ENCODE results near the gene KLHL2.

KLHL2 gene

DNA sequence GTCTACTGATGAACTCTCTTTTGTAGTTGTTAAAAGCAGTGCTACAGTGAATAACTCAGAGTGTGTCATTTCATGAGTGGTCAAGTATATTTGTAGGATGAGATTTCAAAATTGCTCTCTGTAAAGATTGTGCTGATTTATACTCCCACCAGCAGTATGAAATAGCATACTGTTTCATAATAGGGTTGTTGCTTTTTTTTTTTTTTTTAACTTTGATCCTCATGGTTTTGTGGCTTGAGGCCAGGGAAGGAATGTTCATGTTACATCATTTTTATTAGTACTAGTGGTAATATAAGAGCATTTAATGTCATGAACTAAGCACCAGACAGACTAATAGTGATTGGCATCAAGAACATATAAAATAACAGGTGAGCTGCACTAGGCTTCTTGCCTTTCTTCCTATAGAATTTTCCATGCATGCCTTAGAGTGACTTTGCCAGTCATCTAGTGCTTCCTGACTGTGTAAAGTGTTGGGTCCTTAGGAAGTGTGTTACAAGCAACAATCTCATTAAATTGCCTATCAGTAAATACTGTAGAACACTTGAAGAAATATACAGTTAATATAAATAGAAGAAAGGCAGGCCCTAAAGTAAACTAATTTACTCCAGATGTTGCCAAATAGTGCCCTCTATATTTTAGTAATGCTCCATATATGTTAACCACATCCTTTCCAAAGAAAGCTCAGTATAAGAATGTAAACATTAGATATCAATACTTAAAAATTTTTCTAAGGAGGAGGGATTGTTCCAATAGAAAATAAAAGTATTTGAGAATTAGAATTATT, 81.5 kb downstream of the KLHL2 start:
- no peak for DNase-seq (ENCODE audit: low read depth)

DNA sequence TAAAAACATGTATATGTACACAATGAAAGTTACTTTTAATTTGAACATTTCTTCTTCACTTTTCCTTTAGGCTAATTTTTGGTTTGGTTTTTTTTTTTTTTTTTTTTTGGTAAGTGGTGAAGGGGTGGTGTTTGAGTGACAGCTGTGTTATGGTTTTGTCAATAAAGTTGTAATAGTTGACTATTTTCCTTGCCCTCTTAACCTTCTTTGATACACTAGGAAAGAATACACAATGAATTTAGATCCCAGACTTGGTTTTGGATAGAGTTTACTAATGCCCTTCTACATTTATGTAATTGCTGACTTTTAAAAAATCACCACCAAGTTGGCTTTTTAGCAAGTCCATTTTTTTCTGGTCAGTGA, 82.0 kb downstream of the KLHL2 start:
- no peak for DNase-seq (ENCODE audit: low read depth)

DNA sequence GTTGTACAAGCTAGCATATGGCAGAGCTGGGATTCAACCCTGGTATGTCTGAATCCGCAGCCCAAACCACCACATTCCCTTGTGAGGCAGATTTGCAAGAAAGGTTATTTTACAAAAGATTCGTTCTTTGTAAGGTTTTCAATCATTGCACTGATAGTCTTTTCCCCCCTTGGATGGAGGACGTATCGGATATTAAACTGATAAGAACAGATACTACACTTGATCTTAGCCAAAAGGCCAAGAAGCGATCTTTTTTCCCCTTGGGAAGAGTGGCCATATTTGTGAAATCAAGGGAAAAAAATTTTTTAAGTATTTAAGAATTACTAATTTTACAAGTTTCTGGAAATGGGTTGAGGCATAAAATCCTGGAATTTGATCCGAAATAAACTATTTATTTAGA, 85.7 kb downstream of the KLHL2 start:
- DNase-seq (ENCODE audit: low read depth), result no peak

DNA sequence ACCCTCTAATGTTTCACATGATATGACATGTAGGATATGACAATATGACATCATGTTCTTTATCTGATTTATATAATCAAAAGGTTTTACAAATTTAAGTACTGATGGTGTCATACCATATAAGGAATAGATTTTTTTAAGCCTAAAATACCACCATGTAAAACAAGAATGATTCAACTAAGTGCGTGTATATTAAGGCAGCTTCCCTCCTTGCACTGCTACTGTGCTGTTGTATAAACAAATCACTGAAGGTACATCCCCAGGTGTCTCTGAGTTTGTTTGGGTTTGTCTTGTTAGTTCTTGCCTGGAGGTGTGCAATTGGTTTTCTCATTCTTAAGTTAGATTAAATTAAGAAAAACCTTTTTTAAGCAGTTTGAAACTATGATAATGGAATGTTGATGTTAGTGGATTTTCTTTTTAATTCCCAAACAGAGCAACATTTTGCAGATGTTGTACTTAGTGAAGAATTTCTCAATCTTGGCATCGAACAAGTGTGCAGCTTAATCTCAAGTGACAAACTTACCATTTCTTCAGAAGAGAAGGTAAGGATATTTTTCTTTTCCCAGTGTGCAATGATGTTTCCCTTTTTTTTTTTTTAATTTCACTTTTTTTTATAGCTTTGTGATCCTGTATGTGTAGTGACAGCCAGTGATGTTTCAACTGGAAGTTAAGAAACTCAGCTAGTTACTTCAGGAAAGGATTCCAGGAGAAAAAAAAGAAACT, 86.7 kb downstream of the KLHL2 start:
- DNase-seq (ENCODE audit: low read depth), result no peak

DNA sequence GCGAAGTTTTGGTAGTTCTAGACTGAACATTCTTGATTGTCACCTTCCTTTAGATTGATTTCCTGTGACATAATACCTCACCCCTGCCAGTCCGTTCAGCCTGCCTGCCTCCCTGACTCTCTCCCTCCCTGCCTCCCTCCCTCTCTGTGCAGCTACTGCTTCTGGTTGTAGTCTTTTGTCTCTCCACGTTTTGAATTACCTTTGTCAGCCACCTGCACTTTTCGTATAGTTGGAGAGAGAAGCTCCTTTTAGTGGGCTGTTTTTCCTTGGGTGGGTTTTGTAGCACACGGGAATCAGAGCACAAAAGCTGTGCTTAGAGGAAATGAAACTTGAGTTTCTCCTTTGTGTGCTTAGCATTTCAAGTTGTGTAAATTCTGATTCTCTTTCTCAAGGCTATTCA, 87.5 kb downstream of the KLHL2 start:
- no peak for DNase-seq (ENCODE audit: low read depth)

DNA sequence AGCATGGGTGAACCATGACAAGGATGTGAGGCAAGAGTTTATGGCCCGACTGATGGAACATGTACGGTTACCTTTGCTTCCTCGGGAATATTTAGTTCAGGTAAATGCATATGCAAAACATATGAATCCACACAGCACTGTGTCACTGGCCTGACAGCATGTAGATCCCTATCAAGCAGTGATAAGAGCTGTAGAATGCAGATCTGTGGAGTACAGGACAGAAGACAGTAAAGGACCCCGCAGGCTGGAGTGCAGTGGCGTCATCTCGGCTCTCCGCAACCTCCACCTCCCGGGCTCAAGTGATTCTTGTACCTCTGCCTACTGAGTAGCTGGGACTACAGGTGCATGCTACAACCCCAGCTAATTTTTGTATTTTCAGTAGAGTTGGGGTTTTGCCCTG, 90.3 kb downstream of the KLHL2 start:
- no peak for DNase-seq (ENCODE audit: low read depth)

DNA sequence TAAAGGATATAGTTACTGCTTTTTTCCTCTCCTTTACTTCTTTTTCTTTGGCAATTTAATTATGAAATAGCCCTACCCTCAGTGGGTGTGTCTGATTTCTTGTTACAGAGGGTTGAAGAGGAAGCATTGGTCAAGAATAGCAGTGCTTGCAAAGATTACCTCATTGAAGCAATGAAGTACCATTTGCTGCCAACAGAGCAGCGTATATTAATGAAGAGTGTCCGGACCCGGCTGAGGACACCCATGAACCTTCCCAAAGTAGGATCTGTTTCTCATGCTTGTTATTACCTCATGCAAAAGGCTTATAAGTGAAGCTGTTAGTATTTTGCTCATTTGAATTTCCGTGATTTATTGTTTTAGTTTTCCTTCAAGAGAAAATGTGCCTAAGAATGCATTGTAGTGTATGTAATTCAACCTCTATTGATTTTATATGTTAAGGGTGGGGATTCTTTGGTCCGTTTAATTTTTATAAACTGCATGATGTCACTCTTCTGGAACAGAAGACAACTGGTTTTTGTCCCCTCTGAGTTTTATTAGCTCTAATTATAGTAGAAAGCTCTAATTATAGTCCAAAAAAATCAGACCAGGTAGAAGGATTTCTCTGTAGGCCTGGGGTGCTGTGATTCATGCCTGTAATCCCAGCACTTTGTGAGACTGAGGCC, 92.2 kb downstream of the KLHL2 start:
- DNase-seq (ENCODE audit: low read depth), result no peak

DNA sequence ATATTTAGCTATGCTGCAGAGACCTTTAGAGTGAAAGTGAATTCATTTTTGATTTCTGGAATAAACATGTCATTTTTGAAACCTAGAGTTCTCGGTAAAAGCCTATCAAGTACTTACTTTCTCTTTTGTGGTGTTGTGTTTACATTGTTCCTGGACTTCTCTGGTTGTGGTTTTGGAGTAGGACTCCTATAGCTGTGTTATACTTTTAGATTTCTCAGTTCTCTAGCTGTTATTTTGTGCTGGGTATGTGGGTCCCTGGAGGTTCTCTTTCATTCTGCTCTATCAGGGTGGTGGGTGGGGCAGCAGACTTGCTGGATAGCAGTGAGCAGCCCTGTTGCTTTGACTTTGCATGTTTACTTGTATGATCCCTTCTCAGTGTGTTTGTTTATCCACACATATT, 94.5 kb downstream of the KLHL2 start:
- no peak for DNase-seq (ENCODE audit: low read depth)

DNA sequence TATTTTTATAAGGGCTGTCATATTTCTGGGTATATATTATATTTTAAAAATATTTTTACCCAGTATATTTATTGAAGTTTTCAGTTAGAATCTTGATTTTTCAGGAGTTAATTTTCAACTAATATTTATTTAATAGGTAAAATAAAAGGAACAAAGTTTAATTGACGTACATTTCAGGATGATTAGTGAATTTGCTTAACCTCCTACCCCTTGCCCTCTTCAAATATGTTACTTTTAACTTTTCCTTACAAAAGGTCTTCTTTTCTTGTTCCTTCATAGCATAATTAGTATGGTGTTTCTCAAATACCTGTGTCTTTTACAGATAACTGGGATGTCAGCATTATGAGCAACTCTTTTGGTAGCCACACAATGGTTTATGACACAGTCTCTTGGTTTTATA, 95.3 kb downstream of the KLHL2 start:
- DNase-seq (ENCODE audit: low read depth), result no peak

DNA sequence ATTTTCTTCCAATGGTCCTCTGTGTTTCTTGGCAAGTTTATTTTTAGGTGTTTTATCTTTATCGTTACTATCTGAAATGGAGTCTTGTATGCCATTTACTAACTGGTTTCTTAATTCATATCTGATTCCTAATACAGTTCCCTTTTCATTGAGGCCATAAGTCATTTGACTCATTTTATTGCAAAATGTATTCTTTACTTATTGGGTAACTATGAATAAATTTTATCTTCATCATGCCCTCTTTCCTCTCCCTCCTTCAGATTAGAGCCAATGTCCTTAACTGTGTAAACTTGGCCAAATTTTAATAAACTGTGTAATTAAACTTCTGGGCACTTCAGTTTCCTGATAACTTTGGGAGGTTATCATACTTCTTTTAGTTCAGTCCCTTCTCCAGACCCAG, 100.8 kb downstream of the KLHL2 start:
- DNase-seq (ENCODE audit: low read depth), result no peak

DNA sequence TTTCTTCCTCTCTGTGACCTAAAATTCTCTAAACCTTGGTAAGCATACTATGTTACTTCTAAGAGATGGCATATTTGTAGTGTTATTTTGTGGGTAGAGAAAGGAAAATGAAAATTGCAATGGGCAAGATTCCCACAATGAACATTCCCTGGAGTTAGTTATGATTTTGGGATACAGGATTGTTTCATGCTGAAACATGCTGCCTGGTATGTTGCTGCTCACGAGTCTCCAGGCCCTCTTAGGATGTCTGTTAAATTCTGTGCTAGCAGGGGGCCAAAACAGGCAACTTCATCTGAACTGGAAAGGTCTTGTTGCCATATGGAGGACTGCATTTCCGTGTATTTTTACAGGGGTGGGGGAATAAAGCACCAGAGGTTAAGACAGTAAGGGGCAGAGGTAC, 101.2 kb downstream of the KLHL2 start:
- no peak for DNase-seq (ENCODE audit: low read depth)

DNA sequence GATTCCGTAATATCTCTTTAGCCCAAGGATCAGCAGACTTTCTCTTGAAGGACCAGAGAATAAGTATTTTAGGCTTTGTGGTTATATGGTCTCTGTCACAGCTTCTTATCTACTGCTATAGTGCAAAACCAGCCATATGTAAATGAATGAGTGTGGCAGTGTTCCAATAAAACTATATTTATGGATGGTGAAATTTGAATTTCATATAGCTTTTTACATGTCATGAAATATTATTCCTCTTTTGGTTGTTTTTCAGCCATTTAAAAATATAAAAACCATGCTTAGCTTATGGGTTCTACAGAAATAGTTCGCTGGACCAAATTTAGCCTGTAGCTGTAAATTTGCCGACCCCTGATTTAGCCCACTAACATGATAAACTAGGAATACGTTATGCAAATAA, 102.1 kb downstream of the KLHL2 start:
- no peak for DNase-seq (ENCODE audit: low read depth)

DNA sequence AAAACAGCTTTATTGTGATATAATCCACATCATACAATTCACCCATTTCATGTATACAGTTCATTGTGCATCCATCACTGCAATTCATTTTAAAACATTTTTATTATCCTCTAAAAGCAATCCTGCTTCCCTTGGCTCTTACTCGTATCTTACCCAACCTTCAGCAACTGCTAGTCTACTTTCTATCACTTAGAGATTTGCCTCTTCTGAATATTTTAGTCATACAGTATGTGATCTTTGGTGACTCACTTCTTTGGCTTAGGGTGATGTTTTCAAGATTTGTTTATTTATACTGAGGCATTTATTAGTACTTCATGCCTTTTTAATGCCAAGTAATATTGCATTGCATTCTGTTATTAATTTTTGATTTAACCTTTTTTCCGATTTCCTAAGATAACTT, 105.1 kb downstream of the KLHL2 start:
- DNase-seq (ENCODE audit: low read depth), result no peak

DNA sequence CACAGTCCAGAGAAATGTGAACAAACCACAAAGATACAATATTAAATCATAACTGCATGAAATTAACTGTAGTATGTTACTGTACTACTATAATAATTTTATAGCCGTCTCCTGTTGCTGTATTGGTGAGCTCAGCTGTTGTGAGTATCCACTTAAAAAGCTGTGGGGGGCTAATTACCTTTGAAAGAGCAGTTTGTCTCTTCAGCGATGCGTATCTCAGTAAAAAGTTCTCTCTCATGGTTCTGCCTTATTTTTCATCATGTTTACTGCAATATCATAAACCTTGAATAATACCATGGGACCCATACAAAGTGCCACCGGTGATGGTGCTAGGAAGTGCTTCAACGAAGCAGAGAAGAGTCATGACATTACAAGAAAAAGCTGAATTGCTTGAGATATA, 111.7 kb downstream of the KLHL2 start:
- no peak for DNase-seq (ENCODE audit: low read depth)

DNA sequence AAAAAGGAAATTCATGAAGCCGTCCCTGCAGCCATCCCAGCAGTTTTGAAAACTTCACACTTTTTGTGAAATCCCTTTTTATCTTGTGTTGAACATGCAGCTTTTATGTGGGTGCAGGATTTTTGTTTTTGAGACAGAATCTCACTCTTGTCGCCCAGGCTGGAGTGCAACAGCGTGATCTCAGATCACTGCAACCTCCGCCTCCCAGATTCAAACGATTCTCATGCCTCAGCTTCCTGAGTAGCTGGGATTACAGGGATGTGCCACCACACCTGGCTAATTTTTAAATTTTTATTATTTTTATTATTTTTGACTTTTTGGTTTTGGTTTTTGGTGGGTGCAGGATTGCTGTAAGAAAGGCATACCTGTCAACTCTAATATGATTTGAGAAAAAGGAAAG, 112.1 kb downstream of the KLHL2 start:
- DNase-seq (ENCODE audit: low read depth), result no peak

DNA sequence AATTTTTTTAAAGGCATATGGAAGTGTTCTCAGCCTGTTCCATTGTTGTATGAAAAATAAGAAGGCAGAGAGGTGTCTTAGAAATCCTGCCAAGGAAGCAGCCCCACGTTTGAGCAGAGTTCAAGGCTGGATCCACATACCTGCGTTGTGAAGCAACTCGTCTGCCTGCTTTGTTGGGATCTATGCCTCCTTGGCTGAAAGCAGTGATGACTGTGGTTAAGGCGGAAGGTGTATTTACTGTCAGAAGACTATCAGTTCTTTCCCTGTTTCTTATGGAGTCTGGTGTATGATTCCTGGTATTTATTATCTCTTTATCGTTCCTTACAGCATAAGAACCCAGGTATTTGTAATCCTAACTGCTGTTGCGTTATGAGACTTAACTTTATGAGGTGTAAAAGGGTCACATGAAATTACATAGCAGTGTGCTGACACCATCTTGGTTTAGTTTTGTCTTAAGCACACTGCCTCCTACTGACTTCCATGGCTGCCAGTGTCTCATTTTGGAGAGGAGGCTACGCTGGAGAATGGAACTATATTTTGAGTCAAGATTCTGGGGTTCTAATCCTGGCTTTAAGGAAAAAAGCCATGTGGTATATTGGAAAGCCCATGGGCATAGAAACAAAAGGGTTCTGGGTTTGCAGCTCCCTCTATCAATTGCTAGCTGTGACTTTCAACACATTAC, 117.0 kb downstream of the KLHL2 start:
- no peak for DNase-seq (ENCODE audit: low read depth)

DNA sequence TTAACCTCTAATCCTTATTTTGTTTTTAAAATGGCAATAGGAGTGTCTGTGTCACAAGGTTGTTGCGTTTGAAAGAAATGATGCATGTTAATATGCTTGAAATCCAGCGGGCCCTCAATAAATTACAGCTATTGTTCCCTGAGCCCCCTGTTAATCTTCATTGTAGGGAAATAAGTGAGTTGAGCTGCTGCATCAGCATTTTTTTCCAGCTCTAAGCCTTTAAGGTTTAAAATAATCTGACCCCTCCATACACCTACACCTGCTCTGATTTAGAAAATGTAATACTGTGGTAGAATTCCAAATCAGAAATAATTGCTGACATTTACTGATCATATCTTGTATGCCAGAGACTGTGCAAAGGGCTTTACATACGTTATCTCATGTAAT, 117.5 kb downstream of the KLHL2 start:
- no peak for DNase-seq (ENCODE audit: low read depth)

DNA sequence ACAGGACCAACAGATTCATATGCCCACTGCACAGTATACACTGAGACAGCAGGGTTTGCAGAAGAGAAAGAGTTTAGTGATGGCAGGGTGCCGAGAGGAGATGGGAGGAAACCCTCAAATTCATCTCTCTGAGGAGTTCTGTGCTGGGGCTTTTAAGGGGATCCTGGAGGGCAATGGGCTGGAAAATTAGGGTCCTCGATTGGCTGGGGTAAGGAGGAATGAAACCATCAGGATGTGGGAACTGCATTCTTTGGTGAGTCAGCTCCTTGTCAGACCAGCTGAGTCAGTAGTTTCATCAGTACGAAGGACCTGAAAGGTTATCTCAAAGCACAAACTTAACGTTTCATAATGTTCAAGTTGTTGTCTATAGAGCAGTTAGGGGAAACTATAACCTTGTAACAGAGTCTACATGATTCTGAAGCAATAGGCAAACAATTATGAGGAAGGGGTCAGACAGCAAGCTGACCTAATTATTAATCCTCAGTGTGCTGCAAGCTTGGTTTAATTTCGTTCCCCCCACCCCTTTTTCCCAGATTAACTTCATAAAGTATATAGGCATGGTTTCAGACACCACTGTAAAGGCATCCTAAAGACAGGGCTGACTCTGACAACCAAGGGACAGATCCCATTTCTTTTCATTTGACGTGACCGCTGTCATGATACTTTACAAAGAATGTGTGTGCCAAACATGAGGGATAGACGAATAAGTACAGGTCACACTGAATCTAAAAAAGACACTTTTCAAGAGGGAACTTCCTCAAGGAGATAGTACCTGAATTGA, 118.6 kb downstream of the KLHL2 start:
- DNase-seq (ENCODE audit: low read depth), result no peak

DNA sequence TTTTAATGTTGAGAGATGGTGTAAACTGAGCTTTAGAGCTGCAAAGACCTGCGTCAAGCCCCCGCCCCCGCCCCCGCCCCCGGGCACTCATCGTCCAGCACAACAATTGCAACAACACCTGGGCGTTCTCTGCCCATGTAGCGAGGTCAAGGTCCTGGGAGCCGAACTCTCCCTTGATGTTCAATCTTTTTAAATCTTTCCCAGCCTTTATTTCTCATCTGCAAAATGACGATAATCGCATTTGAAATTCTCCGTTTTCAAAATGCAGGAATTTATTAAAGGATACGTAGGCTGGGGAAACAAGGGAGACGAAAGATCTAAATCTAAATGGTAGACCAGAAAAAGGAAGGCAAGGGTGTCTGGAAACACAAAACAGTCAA, 119.5 kb downstream of the KLHL2 start:
- DNase-seq (ENCODE audit: low read depth), result no peak

DNA sequence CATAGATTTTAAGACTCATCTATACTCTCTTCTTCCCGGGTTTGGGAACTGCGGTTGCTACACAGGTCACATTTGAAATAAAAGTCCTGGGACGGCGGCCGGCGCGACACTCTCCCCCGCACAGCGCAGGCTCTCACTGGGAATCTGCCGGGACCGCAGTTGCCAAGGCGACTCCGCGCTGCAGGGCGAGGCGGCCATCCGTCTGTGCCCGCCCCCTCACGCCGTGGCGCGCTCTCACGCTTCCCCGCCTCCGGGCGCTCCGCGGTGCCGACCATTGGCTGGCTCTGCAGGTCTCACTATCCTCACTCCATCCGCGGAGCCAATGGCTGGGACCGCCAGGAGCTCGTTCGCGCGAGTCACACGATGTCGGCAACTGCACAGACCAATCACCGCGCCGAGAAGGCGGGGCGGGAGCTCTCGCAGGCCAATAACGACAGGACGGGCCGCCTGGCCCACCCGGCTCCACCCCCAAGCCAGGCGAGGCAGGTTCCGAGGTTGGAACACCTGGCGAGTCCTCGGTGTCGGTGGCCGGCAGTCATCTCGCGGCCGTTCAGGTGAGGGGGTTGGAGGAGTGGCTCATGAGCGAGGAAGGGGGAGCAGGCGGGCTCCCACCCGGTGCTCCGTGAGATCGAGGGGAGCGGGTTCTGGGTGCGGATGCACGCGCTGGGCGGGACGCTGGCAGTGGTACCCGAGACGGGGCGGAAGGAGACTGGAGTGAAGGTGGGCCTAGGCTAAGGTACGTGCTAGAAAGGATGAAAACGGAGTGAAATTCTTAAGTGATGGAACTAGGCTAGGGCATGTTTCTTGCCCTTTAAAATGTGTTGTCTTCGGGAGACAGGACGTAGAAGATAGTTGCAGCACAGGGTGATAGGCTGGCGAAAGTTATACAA, 120.1 kb downstream of the KLHL2 start, which contains the start of gene MSMO1:
Gene MSMO1, plus strand, starts transcription at position 459 of the 890 bp plus-strand sequence. CDS start 5,702 bp downstream, outside the sequence.
- DNase-seq (ENCODE audit: low read depth), result peak; percentile 97

DNA sequence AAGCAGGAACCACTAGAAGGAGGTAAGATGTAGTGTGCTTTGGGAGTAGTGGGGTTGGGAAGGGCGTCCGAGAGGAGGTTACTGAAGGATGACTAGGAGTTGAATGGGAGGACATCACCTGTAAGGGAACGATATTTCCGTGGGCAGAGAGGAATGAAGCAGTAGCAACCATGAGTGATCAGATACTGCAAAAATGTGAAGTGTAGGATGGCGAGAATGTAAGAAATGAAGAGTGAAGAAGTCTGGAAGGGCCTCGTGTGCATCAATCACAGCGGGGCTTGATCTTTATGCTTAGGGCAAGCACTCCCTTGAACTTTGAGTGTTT, 120.7 kb downstream of the KLHL2 start:
- no peak for DNase-seq (ENCODE audit: low read depth)
